NCI-H187 (cell line): ENCODE results near the gene PERM1.
A peak's percentile ranks its signal among the peaks of the same experiment; 100 is the strongest.
"Not testable (repeated sequence)": the region's sequence is repeated elsewhere in the genome, so short reads cannot be mapped to it uniquely, and the experiment has no call there.

Experiments used
- DNase-seq, 2 experiments: peaks; one replicate each; lab custom pipeline; 2025; lab: John Stamatoyannopoulos, UW

PERM1 gene

DNA sequence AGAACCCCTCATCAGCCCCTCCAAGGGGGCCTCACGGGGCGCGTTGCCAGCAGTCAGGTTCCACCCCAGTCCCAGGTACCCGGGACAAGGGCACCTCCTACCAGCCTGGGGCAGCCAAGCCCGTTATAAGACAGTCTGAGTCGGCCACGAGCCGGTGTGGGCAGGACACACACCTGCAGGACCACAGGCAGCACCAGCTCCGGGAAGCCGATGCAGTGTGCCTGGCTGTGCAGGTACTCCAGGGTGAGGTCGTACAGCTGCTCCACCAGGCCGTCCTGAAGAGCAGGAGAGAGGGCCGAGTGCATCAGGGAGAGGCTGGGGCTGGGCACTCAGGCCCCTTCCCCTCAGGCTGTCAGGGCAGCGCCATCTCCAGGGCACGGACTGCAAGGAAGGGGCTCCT, 33.9 kb downstream of the PERM1 start:
- DNase-seq: no peak

DNA sequence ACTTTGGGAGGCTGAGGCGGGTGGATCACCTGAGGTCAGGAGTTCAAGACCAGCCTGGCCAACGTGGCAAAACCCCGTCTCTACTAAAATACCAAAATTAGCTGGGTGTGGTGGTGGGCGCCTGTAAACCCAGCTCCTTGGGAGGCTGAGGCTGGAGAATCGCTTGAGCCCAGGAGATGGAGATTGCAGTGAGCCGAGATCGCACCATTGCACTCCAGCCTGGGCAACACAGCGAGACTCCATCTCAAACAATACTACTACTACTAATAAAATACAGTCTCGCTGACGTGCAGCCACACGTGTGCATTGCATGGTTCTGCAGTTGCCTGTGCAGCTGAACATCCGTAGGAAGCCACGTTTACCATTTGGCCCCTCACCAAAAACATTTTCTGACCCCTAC, 35.1 kb downstream of the PERM1 start:
- DNase-seq: not testable (repeated sequence)

GRCh38 chr1:945688-946556, 36.0 kb downstream of the PERM1 start:
- DNase-seq: no peak

- DNase-seq: no peak
Observed at GRCh38 chr1:944341-945325, 37.3 kb downstream of the PERM1 start.

- no peak for DNase-seq
Observed at GRCh38 chr1:943545-944340, 38.1 kb downstream of the PERM1 start.

DNA sequence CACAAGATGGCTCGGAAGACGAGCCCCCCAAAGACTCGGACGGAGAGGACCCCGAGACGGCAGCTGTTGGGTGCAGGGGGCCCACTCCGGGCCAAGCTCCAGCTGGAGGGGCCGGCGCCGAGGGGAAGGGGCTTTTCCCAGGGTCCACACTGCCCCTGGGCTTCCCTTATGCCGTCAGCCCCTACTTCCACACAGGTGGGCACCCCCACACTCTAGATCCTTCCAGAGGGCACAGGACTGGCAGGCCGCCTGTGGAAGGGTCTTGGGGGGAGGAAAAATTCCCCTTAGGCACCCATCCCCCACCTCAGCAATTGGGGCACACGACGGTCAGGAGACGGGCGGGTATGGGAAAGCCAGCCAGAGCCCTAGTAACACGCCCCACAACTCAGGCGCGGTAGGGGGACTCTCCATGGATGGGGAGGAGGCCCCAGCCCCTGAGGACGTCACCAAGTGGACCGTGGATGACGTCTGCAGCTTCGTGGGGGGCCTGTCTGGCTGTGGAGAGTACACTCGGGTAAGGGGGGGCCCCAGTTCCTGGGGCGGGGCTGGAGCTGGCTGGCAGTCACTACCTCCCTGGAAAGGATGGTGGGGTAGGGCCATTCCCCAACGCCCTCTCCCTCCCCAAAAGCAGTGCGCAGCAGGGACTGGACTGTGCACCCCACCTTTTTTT, 38.9 kb downstream of the PERM1 start:
- DNase-seq: no peak

DNA sequence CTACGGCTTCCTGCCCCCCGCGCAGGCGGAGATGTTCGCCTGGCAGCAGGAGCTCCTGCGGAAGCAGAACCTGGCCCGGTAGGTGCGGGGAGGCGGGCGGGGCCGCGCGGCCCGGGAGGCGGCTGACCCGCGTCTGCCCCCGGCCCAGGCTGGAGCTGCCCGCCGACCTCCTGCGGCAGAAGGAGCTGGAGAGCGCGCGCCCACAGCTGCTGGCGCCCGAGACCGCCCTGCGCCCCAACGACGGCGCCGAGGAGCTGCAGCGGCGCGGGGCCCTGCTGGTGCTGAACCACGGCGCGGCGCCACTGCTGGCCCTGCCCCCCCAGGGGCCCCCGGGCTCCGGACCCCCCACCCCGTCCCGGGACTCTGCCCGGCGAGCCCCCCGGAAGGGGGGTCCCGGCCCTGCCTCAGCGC, 39.5 kb downstream of the PERM1 start:
- no peak for DNase-seq

GRCh38 chr1:941588-942383, 40.1 kb downstream of the PERM1 start:
- peak; percentile 44 to 84 for DNase-seq

DNA sequence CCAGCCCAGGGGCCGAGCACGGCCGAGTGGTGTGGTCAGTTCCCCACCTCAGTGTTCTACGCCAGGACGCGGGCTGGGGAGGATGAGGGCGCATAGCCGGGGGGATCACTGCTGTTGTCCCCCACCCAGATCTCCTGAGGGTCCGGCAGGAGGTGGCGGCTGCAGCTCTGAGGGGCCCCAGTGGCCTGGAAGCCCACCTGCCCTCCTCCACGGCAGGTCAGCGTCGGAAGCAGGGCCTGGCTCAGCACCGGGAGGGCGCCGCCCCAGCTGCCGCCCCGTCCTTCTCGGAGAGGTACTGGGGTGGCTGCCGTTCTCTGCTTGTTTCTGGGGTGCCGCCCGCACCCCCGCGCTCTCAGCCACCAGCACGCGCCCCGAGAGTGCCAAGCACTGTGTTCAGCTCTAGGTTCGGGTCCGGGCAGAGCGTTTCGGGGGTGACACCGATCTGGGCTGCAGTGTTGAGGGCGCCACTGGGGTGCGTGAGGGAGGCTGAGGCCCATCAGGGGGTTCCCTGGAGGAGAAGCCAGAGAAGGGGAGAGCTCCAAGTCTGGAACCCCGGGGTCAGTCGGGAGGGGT, 40.8 kb downstream of the PERM1 start:
- DNase-seq: no peak

DNA sequence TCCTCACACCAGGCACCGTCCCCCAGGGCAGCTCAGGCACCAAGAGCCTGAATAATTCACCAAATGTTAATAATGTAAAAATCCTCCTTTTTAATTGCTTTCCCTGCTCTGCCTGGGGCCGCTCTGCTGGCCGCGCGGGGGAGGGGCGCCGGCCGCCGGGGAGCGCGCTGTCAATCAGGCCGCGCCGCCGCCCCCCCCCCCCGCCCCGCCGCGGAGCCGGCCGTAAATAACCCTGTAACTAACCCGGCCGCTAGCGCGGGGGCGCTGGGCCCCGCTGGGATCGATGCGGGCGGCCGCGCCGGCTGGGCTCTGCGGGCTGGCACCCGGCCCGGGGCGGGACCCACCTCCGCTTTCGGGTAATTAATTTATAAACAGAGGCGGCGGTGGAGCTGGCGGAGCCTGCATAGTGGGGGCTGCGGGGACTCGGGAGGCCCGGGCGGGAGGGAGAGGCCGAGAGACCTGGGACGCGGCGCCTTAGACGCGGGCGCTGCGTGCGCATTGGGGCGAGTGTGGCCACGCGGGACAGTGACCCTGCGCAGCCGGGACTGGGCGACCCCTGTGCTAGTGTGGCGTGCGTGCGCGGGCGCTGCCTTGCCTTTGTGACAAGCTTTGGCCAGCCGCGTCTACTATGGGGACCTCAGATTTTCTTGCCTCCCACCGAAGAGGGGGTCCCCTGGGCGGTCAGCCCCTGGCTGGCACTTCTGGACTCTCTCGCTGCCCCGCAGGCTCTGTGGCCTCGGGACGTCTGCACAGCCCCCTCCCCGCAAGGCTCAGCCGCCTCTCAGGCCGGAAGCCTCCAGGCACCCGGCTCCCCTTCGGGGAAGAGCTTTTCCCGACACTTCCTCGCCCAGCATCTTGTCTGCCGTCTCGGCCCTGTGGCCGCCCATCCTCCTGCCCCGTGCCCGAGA, 41.5 kb downstream of the PERM1 start:
- peak in 1 of 2 experiments; percentile 35 for DNase-seq

- no peak for DNase-seq
Observed at GRCh38 chr1:939511-940106, 42.3 kb downstream of the PERM1 start.

GRCh38 chr1:938711-939489, 43.0 kb downstream of the PERM1 start:
- no peak for DNase-seq

- no peak for DNase-seq
Observed at GRCh38 chr1:938088-938683, 43.7 kb downstream of the PERM1 start.

GRCh38 chr1:937521-937920, 44.4 kb downstream of the PERM1 start:
- DNase-seq: no peak

DNA sequence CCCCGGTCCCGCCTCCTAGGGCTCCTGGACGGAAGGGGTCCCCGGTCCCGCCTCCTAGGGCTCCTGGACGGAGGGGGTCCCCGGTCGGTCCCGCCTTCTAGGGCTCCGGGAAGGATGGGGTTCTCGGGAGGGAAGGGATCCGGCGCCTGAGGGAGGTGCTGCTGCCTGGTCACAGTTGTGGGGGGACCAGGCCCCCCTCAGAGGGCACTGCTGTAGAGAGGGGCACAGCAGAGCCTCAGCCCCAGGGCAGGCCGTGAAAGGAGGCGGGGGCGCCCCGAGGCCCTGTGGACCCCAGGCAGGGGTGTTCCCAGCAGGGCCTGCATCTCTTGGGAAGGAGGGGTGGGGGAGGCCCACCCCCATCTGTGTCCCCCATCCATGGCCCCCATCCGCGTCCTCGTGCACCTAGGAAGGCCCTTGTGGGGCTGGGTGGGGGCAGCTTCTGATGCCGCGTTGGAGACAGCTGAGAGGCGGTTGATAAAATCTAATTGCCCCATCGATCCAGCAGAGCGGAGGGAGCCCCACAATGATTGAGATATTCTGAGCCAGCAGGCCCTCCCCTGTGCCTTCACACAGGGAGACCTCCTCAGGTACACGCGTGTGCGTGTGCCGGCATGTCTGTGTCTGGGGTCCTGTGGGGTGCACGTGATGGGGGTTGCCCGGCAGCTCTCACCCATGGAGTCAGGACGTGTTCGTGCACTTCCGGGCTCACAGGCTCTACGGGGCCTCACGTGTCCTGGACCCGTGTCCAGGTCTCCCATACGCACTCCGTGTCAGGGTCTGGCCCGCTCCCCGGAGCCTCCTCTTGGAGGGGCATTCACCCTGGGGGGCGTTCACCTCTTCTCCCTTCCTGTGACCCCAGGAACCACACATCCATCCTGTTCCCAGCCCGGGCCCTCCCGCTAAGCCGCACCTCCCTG, 45.3 kb downstream of the PERM1 start:
- no peak for DNase-seq

GRCh38 chr1:935751-936231, 46.1 kb downstream of the PERM1 start:
- DNase-seq: peak; percentile 51 to 89
